Measurements from ENCODE around the gene DOCK7.
"Not testable (repeated sequence)": the region's sequence is repeated elsewhere in the genome, so short reads cannot be mapped to it uniquely, and the experiment has no call there.

DOCK7 gene

DNA sequence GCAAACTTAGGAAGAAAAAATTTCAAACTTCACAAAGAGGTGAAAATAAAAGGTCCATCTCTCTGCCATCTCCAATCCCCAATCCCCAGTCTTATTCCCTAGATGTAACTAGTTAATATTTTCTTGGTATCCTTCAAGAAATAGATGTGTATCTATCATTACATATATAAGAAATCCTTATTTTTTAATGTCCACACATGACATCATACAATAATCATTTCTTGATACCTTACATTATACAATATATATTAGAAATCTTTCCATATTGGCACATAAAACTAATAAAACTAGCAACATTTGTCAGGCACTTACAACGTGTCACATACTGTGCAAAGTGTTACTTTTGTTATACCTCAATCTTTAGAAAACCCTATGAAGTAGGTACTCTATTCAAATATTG, 16.2 kb downstream of the DOCK7 start:
- WGBS = 88% methylated on average over 1 of the region's 1 CpG
- no peaks in the 10 kb centered on the region for H3K27me3 ChIP-seq (ENCODE audit: insufficient read depth, low read length)
- H3K9ac ChIP-seq (ENCODE audit: low read depth, low read length) = no peak overlapping the region
- peaks cover 26% of the 10 kb centered on the region for H3K4me1 ChIP-seq (ENCODE audit: insufficient read depth, low read length)
- H3K36me3 ChIP-seq (ENCODE audit: insufficient read depth, low read length) = no peaks in the 10 kb centered on the region
- H3K4me3 ChIP-seq (ENCODE audit: low read length) = no peak overlapping the region
- no peaks in the 10 kb centered on the region for H3K9me3 ChIP-seq (ENCODE audit: insufficient read depth, low read depth, low read length)
- H3K27ac ChIP-seq (ENCODE audit: low read depth, low read length) = no peak overlapping the region

- H3K9me3 ChIP-seq (ENCODE audit: insufficient read depth, low read depth, low read length) = no peaks in the 10 kb centered on the region
- no peak overlapping the region for H3K9ac ChIP-seq (ENCODE audit: low read depth, low read length)
- H3K27me3 ChIP-seq (ENCODE audit: insufficient read depth, low read length) = no peaks in the 10 kb centered on the region
- H3K36me3 ChIP-seq (ENCODE audit: insufficient read depth, low read length) = peaks cover 23% of the 10 kb centered on the region
- 83% methylated on average over 1 of the region's 1 CpG for WGBS
- no peak overlapping the region for H3K27ac ChIP-seq (ENCODE audit: low read depth, low read length)
- H3K4me3 ChIP-seq (ENCODE audit: low read length) = no peak overlapping the region
- no peaks in the 10 kb centered on the region for H3K4me1 ChIP-seq (ENCODE audit: insufficient read depth, low read length)
Measured at GRCh38 chr1:62654744-62655143, 33.4 kb downstream of the DOCK7 start.

- Histone ChIP-seq H3K36me3 (ENCODE audit: insufficient read depth, low read length) (peaks cover 30% of the 10 kb centered on the region), H3K4me1 (ENCODE audit: insufficient read depth, low read length) (no peaks in the 10 kb centered on the region), H3K27ac (ENCODE audit: low read depth, low read length) (no peak overlapping the region), H3K9ac (ENCODE audit: low read depth, low read length) (no peak overlapping the region), H3K27me3 (ENCODE audit: insufficient read depth, low read length) (no peaks in the 10 kb centered on the region), H3K9me3 (ENCODE audit: insufficient read depth, low read depth, low read length) (no peaks in the 10 kb centered on the region), H3K4me3 (ENCODE audit: low read length) (no peak overlapping the region)
Measured at GRCh38 chr1:62652387-62652786, 35.8 kb downstream of the DOCK7 start.

DNA sequence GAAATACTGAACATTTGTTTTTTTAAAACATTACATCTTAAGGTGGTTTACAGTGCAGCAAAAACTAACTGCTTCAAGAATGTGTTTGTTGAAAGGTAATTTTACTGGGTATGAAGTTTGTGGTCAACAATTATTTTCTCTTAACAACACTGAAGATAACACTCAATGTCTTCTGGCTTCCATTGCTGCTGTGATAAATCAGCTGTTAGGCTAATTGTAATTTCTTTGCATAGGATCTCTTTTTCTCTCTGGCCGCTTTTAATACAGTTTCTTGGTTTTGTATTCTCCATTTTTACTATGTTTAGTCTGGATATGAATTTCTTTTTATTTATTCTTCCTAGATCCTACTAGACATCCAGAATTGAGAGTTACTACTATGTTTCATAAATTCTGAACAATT, 44.9 kb downstream of the DOCK7 start:
- no peaks in the 10 kb centered on the region for H3K27me3 ChIP-seq (ENCODE audit: insufficient read depth, low read length)
- peaks cover 69% of the 10 kb centered on the region for H3K36me3 ChIP-seq (ENCODE audit: insufficient read depth, low read length)
- no CpG with 5 or more reads among the region's 1 CpG for WGBS
- H3K9me3 ChIP-seq (ENCODE audit: insufficient read depth, low read depth, low read length) = no peaks in the 10 kb centered on the region
- H3K4me3 ChIP-seq (ENCODE audit: low read length) = no peak overlapping the region
- no peaks in the 10 kb centered on the region for H3K4me1 ChIP-seq (ENCODE audit: insufficient read depth, low read length)
- no peak overlapping the region for H3K27ac ChIP-seq (ENCODE audit: low read depth, low read length)
- H3K9ac ChIP-seq (ENCODE audit: low read depth, low read length) = no peak overlapping the region

DNA sequence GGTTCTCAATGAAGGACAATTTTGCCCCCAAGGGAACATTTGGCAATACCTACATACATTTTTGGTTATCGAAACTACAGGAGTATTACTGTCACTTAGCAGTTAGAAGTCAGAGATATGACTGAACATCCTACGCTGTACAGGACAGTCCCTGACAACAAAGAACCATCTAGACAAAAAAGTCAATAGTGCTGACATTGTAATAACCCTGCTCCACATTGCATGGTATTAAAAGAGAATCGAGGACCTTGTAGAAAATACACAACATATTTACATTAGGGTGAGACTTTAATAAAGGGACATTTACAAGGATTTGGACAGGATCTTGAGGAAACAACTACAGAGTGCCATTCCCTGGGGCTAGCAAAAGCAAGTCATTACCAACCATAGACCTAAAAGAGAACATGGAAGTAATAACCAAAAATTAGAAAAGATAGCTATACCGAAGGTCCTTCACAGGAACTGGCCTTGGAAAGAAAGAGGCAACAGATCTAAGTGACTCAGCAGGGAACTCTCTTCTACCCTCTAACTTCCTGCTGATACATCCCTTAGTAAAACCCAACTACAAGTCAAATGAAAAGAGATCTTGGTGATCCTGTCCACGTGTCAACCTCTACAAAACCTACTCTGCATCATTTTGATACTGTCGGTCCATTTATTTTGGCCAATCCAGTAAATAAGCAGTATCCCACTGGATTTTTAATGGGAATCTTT, 50.6 kb downstream of the DOCK7 start:
- Histone ChIP-seq H3K9me3 (ENCODE audit: insufficient read depth, low read depth, low read length) (no peaks in the 10 kb centered on the region), H3K4me1 (ENCODE audit: insufficient read depth, low read length) (no peaks in the 10 kb centered on the region), H3K27me3 (ENCODE audit: insufficient read depth, low read length) (no peaks in the 10 kb centered on the region), H3K27ac (ENCODE audit: low read depth, low read length) (no peak overlapping the region), H3K36me3 (ENCODE audit: insufficient read depth, low read length) (peaks cover 53% of the 10 kb centered on the region), H3K9ac (ENCODE audit: low read depth, low read length) (no peak overlapping the region), H3K4me3 (ENCODE audit: low read length) (no peak overlapping the region)
- WGBS = 91% methylated on average over 5 of the region's 6 CpGs

DNA sequence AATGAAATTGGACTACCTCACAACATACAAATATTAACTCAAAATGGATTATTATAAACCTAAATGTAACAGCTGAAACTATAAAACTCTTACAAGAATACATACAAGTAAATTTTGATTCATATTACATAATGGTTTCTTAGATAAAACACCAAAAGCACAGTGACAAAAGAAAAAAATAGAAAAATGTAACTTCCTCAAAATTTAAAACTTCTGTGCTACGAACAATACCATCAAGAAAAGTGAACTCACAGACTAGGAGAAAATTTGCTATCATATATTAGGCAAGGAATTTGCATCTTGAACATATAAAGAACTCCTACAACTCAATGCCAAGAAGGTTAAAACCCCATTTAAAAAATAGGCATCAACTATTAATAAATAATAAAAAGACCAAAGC, 59.7 kb downstream of the DOCK7 start:
- H3K9ac ChIP-seq (ENCODE audit: low read depth, low read length) = no peak overlapping the region
- H3K27me3 ChIP-seq (ENCODE audit: insufficient read depth, low read length) = no peaks in the 10 kb centered on the region
- WGBS = no CpG with 5 or more reads among the region's 1 CpG
- peaks cover 43% of the 10 kb centered on the region for H3K36me3 ChIP-seq (ENCODE audit: insufficient read depth, low read length)
- no peak overlapping the region for H3K27ac ChIP-seq (ENCODE audit: low read depth, low read length)
- H3K4me3 ChIP-seq (ENCODE audit: low read length) = no peak overlapping the region
- H3K9me3 ChIP-seq (ENCODE audit: insufficient read depth, low read depth, low read length) = no peaks in the 10 kb centered on the region
- no peaks in the 10 kb centered on the region for H3K4me1 ChIP-seq (ENCODE audit: insufficient read depth, low read length)

DNA sequence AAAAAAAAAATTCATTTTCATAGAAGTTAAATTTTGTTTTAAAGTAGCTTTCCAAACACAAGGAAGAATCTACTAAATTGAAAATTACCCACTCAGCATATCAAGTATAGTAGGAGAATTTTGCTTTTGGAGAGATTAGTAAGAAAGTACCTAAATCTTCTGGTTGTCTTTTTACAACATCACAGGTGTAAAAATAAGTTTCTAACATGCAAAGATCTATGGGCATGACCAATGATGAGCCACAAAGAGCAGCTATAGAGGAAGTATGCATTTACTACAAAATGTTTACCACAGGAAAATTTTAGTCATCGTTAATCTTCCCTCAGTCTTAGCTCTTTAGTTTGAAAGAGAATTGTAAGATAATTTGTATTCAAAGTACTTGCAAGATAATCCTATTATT, 62.8 kb downstream of the DOCK7 start:
- Histone ChIP-seq H3K27ac (ENCODE audit: low read depth, low read length) (no peak overlapping the region), H3K27me3 (ENCODE audit: insufficient read depth, low read length) (no peaks in the 10 kb centered on the region), H3K4me1 (ENCODE audit: insufficient read depth, low read length) (no peaks in the 10 kb centered on the region; the same call in 1 of the 2 replicates), H3K4me3 (ENCODE audit: low read length) (no peak overlapping the region), H3K9me3 (ENCODE audit: insufficient read depth, low read depth, low read length) (no peaks in the 10 kb centered on the region), H3K9ac (ENCODE audit: low read depth, low read length) (no peak overlapping the region), H3K36me3 (ENCODE audit: insufficient read depth, low read length) (peaks cover 14% of the 10 kb centered on the region)
- no CpG with 5 or more reads among the region's 1 CpG for WGBS

- Histone ChIP-seq H3K4me1 (ENCODE audit: insufficient read depth, low read length) (no peaks in the 10 kb centered on the region; the same call in 1 of the 2 replicates), H3K9ac (ENCODE audit: low read depth, low read length) (no peak overlapping the region), H3K4me3 (ENCODE audit: low read length) (no peak overlapping the region), H3K36me3 (ENCODE audit: insufficient read depth, low read length) (peaks cover 15% of the 10 kb centered on the region), H3K9me3 (ENCODE audit: insufficient read depth, low read depth, low read length) (no peaks in the 10 kb centered on the region), H3K27me3 (ENCODE audit: insufficient read depth, low read length) (no peaks in the 10 kb centered on the region), H3K27ac (ENCODE audit: low read depth, low read length) (no peak overlapping the region)
- WGBS = 93% methylated on average over 1 of the region's 1 CpG
Measured at GRCh38 chr1:62621907-62622306, 66.3 kb downstream of the DOCK7 start.

DNA sequence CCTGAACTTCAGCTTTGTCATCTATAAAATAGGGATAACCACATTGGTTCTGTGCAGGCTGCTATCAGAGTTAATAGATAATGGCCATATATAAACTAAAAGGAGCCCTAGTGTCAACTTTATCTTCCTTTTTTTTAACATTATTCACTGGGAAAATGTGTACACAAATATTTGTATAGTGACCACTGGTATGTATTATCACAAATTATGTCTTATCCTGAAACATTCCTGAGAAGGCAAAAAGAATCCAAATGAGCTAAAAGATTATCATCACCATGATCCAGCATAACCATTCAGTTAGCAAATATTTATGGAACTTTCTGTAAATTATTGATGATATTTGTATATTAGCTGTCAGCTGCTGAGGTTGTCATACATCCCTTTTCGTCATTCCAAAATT, 74.3 kb downstream of the DOCK7 start:
- Histone ChIP-seq H3K9ac (ENCODE audit: low read depth, low read length) (no peak overlapping the region), H3K36me3 (ENCODE audit: insufficient read depth, low read length) (peaks cover 22% of the 10 kb centered on the region), H3K9me3 (ENCODE audit: insufficient read depth, low read depth, low read length) (peaks cover 6% of the 10 kb centered on the region; the same call in 1 of the 2 replicates), H3K4me3 (ENCODE audit: low read length) (no peak overlapping the region), H3K27me3 (ENCODE audit: insufficient read depth, low read length) (no peaks in the 10 kb centered on the region), H3K4me1 (ENCODE audit: insufficient read depth, low read length) (no peaks in the 10 kb centered on the region), H3K27ac (ENCODE audit: low read depth, low read length) (no peak overlapping the region)
- no CpG with 5 or more reads among the region's 1 CpG for WGBS

- no peaks in the 10 kb centered on the region for H3K27me3 ChIP-seq (ENCODE audit: insufficient read depth, low read length)
- H3K9ac ChIP-seq (ENCODE audit: low read depth, low read length) = no peak overlapping the region
- peaks cover 6% of the 10 kb centered on the region; the same call in 1 of the 2 replicates for H3K9me3 ChIP-seq (ENCODE audit: insufficient read depth, low read depth, low read length)
- H3K4me3 ChIP-seq (ENCODE audit: low read length) = no peak overlapping the region
- no peaks in the 10 kb centered on the region for H3K4me1 ChIP-seq (ENCODE audit: insufficient read depth, low read length)
- H3K36me3 ChIP-seq (ENCODE audit: insufficient read depth, low read length) = peaks cover 17% of the 10 kb centered on the region
- no peak overlapping the region for H3K27ac ChIP-seq (ENCODE audit: low read depth, low read length)
- WGBS = 76% methylated on average over 1 of the region's 5 CpGs
Measured at GRCh38 chr1:62613325-62613727, 74.9 kb downstream of the DOCK7 start.

DNA sequence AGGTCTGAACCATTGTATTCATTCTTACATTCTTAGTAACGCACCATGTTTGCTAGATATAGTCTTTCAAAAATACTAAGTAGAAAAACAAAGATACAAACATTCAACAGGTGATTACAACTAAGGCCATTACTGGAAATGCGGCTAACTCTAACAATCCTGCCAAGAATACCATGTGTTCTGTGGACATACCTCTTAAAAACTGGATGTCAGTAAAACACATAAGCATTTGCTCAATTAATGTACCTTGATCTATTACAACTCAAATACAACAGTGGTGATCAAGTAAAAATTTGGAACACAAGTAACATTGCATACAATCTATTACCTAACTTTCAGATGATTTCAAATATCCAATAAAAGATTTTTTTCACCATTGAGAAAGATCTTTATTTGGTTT, 75.4 kb downstream of the DOCK7 start:
- peaks cover 12% of the 10 kb centered on the region; the same call in 1 of the 2 replicates for H3K36me3 ChIP-seq (ENCODE audit: insufficient read depth, low read length)
- no peak overlapping the region for H3K9ac ChIP-seq (ENCODE audit: low read depth, low read length)
- peaks cover 6% of the 10 kb centered on the region; the same call in 1 of the 2 replicates for H3K9me3 ChIP-seq (ENCODE audit: insufficient read depth, low read depth, low read length)
- H3K4me1 ChIP-seq (ENCODE audit: insufficient read depth, low read length) = no peaks in the 10 kb centered on the region
- no peak overlapping the region for H3K4me3 ChIP-seq (ENCODE audit: low read length)
- H3K27me3 ChIP-seq (ENCODE audit: insufficient read depth, low read length) = no peaks in the 10 kb centered on the region
- WGBS = 81% methylated on average over 2 of the region's 2 CpGs
- no peak overlapping the region for H3K27ac ChIP-seq (ENCODE audit: low read depth, low read length)

DNA sequence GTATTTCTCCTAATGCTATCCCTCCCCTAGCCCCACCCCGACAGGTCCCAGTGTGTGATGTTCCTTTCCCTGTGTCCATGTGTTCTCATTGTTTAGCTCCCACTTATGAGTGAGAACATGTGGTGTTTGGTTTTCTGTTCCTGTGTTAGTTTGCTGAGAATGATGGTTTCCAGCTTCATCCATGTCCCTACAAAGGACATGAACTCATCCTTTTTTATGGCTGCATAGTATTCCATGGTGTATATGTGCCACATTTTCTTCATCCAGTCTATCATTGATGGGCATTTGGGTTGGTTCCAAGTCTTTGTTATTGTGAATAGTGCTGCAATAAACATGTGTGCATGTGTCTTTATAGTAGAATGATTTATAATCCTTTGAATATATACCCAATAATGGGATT, 77.6 kb downstream of the DOCK7 start:
- not testable (repeated sequence) for H3K9me3 ChIP-seq (ENCODE audit: insufficient read depth, low read depth, low read length); H3K27ac ChIP-seq (ENCODE audit: low read depth, low read length); H3K27me3 ChIP-seq (ENCODE audit: insufficient read depth, low read length); H3K4me3 ChIP-seq (ENCODE audit: low read length); H3K36me3 ChIP-seq (ENCODE audit: insufficient read depth, low read length); H3K9ac ChIP-seq (ENCODE audit: low read depth, low read length); H3K4me1 ChIP-seq (ENCODE audit: insufficient read depth, low read length)
- WGBS = 100% methylated on average over 1 of the region's 1 CpG
